ENCODE data around the gene TSHZ2. TPM values are rescaled to one million over a fixed set of nuclear protein-coding genes. Genes with fewer than 3 reads are reported as not detected.
"Not testable (repeated sequence)": the region's sequence is repeated elsewhere in the genome, so short reads cannot be mapped to it uniquely, and the experiment has no call there.

TSHZ2 gene
- total and polyA plus RNA-seq, 9 of the 15 experiments (the other 6 are each of a cell fraction or from before 2014, with no cell fraction given): 0.03 to 0.20 (median 0.05) TPM; not detected in 4

DNA sequence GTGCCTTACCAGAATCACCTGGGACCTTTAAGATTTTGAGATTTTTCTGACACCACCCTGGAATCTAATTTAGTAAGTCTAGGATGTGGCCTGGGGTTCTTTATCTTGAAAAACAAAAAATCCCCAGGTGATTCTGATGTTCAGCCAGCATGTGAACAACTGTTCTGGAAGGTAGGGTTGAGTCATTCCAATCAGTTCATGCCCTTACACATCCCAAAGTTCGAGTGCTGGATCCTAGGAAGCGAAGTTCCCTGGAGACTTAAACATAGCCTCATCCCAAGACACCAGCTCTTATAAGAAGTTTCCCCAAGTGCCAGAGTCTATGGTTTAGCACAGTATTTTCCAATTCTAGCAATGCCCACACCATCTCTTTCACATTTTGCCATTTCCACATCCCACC, 6.3 kb upstream of the TSHZ2 start (continued):
- TF ChIP-seq NONO (IDR thresholded peaks at IDR 0.05; ENCODE audit: low read depth in 2 of 2, low read length in 1 of 2) (no peak), TAF15 (IDR thresholded peaks at IDR 0.05; ENCODE audit: low read depth, low read length) (no peak), SUPT5H (IDR thresholded peaks at IDR 0.05) (no peak), EGR1 (conservative IDR thresholded peaks at IDR 0.05) (no peak), HLTF (IDR thresholded peaks at IDR 0.05) (no peak)

DNA sequence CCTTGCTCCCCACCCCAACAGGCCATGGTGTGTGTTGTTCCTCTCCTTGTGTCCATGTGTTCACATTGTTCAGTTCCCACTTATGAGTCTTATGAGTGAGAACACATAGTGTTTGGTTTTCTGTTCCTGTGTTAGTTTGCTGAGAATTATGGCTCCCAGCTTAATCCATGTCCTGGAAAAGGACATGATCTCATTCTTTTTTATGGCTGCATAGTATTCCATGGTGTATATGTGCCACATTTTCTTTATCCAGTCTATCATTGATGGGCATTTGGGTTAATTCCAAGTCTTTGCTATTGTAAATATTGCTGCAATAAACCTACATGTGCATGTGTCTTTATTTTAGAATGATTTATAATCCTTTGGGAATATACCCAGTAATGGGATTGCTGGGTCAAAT, 5.6 kb upstream of the TSHZ2 start:
- in situ Hi-C loops (cut with MboI); intact Hi-C loops (cut with micrococcal nuclease); H3K4me3 ChIP-seq; H3K4me1 ChIP-seq (replicated peaks in 1 of 2; ENCODE audit: control insufficient read depth in 2 of 2, insufficient read depth in 2 of 2, low read length in 2 of 2); FAIRE-seq; H3K4me2 ChIP-seq (ENCODE audit: insufficient read depth, low read length); H3K36me3 ChIP-seq (ENCODE audit: control insufficient read depth, insufficient read depth, low read length); H3K9ac ChIP-seq (ENCODE audit: insufficient read depth in 1 of 2, low read depth in 2 of 2, low read length in 2 of 2); DNase-seq (ENCODE audit: extremely low read depth in 1 of 4, low spot score in 3 of 4); H3K79me2 ChIP-seq (ENCODE audit: control insufficient read depth, insufficient read depth, low read length); H4K20me1 ChIP-seq (replicated peaks; ENCODE audit: control insufficient read depth, insufficient read depth, low read length); ATAC-seq; POLR2A ChIA-PET; BruUV-seq (replicated peaks); H3K27ac ChIP-seq (ENCODE audit: extremely low read depth, low read depth, low read length); H2AFZ ChIP-seq (ENCODE audit: low read depth, low read length); H3K9me1 ChIP-seq (ENCODE audit: control insufficient read depth, insufficient read depth, low read length); H3K27me3 ChIP-seq (ENCODE audit: control insufficient read depth in 2 of 2, insufficient read depth in 2 of 2, low read length in 2 of 2); H3K9me3 ChIP-seq (replicated peaks; ENCODE audit: control insufficient read depth, insufficient read depth, low read depth, low read length); CTCF ChIA-PET (ENCODE audit: low intra/inter-chr PET ratio): not testable (repeated sequence)
